HG02938 (cell line): ENCODE data around the gene FCN1.

Experiments
- ATAC-seq: cut with Tn5 transposase; IDR thresholded peaks from one replicate; pipeline ENCODE4 v1.9.1; 2021; ENCODE audit warnings: mild to moderate bottlenecking, moderate library complexity; ENCODE audit not compliant: unreplicated experiment

Gene FCN1

DNA sequence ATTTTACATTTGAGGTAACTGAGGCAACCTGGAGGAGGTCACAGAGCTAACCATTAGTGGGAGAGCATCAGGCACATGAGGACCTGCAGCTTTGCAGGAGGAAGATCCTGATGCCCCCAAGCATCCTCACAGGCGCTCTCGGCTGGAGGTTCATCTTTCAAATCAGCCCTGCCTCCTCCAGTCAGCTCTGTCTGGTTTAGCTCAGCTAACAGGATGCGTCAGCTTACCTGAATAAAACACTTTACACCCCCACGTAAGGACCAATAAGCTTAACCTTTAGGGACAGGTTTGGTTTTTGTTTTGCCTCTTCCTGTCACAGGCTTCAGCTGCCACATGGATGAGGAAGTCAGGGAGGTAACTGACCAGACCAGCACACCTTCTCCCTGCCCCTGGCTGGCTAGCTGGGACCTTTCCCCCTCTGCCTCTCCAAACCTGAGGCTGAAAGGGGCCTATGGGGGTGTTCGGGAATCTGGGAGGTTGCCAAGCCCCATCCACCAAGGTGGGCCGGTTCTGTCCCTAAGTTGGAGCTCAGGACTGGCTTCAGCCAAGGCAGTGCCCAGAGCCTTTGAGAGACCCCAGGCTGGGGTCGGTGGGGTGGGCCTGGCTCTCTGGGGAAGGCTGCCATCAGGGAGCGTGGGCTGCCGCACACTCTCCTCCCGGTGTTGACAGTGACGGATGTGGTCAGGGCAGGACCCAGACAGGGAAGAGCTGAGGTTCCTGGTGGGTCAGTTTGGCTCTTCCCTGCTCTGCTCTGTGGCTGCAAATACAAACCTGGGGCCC lies 20.0 kb upstream of the FCN1 start:
- ATAC-seq = no peak

DNA sequence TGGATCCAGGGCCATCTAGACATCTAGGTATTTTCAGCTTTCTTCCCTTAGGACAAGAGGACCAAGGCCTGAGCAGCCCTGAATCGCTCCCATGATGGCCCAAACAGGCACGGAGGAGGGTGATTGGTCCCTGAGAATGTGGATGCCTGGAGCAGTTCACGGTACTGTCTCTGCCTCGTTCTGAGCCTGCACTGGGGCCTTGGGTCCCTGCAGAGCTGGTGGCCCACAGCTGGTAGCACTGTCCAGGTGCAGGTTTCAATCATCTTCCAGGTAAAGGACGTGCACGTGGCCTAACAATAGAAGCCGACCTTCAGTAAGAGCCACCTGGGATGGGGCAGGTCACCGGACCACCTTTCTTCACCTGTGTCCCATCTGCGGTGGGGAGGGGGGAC lies 19.4 kb upstream of the FCN1 start:
- peak; percentile 31 for ATAC-seq

DNA sequence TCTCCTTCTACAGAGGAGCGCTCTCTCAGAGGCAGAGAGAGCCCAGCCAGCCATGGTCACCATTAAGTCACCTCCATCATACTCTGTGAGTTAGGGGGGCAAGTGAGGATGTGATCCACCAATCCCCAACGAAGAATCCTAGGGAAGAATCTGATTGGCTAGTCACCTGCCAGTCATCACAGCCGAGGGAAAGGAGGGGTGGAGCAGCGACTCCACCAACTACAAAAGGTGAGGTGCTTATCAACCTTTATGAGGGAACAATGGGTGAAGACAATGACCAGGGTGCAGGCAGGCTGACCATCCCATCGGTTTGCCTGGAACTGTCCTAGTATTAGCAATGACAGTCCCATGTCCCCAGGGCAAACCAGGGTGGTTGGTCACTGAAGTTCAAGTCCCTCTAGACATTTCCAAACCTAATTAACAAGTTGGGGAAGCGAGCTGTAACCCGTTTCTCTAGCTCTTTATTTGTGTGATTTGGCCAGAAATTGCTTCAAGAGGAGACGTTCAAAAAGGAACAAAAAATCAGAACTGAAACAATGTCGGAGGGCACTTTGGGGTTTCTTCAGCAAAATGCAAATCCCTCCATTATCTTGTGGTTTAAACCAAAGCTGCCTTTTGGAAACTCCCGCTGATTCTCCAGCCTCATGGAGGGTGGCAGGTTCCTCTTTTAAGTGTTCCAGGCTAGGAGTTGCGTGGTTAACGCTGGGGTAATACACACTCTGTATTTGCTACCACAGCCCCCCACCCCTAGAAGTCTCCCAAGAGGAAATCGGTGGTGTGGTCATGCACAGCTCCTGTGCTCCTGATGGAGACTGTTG lies 18.8 kb upstream of the FCN1 start:
- peak; percentile 50 for ATAC-seq

DNA sequence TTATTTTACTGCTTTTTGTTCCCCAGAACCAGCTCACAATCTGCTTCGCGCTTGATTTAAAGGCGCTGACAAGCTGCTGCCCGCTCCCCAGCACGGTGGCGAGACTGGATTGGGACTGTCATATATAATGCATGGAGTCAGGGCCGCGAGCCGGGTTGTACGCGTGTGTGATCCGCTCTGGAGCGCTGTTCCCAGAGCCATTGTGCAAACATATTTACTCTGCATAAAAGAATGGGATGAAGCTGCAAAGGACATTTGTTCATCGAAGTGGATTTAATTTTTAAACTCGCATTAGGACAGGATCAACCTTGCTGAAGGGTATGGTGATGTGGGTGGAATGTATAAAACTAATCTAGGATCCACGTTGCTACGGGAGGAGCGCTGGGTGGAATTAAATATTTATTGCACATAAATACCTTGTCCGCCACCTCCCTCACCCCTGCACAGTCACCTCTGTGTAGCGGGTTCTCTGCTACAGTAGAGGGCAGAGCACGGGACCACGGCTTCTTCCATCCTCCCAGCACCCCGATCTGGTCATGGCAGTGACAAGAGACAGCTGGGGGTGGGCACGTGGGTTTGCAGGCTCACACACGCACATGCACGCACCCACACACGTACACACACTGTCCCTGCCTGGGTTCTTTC lies 18.1 kb upstream of the FCN1 start:
- ATAC-seq = no peak

- ATAC-seq = no peak
These were observed 17.4 kb upstream of the FCN1 start for GRCh38 chr9:134935056-134935640.

GRCh38 chr9:134933076-134933659 lies 15.5 kb upstream of the FCN1 start:
- ATAC-seq = no peak

- no peak for ATAC-seq
These were observed 14.9 kb upstream of the FCN1 start for GRCh38 chr9:134932606-134933005.

DNA sequence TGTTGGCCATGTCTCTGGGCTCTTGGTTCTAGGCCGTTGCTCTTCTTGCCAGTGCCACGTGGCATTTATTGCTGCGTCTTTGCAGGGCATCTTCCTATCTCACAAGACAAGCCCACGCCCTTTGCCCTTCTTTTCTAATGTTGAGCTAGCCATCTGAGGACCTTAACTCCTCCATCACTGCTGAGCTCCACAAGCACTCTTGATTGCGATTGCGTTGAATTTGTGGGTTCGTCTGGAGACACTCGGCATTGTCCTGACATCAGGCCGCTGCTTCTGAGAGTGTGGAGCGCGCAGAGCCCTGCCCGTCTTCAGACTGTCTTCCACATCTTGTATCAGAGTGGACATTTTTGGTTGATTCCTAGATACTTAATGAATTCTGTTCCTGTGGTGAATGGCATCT lies 14.5 kb upstream of the FCN1 start:
- ATAC-seq = no peak

- ATAC-seq = peak; percentile 55
These were observed 12.7 kb upstream of the FCN1 start for GRCh38 chr9:134930398-134930797.

DNA sequence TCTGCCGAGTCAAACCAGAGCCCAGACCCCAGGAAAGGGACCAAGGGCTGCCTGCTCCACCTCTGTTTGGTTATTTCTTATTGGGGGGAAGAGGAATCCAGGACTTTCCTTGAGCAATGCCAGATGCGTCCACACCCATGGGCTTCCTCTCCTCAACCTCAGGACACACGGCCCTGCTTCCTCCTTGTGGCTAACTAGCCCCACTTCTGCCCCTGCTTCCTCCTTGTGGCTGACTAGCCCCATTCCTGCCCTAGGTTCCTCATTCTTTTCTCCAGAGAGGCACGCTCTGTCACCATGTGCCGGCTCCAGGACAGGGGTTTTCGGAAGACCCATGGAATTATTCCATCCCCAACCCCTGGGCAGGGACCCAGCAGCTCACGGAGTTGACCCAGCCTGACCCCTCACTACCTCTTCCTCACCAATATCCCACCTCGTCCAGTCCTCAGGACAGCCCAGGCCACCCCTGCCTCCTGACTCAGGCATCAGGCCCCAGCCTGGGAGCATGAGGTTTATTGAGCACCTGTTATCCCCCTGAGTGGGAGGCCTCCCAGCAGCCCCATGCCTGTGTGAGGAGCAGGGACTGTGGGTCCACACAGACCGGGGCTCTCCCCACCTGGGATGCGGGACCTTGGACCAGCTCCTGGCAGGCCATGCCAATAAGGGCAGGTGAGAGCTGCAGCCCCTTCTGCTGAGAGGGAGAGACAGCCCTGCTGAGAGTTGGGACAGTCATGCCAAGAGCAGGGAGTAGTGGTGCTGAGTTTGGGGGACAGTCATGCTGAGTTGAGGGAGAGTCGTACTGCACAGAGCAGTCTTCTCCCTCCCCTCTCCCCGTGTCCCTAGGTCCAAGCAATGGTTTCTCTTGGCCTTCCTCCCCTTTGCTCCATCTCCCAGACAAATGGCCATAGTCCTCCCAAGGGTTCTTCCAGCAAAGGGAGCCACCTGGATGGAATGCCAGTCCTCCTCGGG lies 11.8 kb upstream of the FCN1 start:
- ATAC-seq = no peak

GRCh38 chr9:134928436-134929192 lies 10.9 kb upstream of the FCN1 start:
- no peak for ATAC-seq

DNA sequence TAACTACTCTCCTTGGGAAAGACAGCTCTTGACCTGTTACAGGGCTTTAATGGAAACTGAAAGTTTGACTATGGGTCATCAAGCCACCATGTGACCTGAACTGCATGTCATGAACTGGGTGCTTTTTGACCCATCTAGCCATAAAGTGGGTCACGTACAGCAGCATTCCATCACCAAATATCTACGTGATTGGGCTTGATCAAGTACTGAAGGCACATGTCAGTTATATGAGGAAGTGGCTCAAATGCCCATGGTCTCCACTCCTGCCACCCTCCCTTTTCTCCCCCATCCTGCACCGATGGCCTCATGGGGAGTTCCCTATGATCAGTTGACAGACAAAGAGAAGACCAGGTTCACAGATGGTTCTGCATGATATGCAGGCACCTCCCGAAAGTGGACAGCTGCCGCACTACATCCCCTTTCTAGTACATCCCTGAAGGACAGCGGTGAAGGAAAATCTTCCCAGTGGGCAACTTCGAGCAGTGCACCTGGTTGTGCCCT lies 7.3 kb upstream of the FCN1 start:
- ATAC-seq = no peak

DNA sequence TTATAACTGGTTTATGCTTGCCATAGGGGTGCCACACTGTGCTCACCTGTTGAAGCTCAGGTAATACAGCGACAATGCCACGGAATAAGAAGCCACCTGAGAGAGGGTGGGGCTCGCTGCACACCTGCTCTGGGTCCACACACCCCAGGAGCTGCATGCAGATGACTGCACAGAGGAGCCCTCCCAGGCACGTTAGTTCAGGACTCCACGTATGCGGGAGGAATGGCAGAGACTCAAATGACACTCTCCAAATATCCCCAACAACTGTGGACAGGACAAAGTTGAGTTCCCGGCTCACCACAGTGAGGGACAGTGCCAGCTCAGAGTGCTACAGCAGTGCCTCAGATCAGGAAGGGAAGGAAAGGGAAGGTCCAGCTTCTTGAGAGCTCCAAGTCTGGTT lies 5.8 kb upstream of the FCN1 start:
- ATAC-seq = no peak

- no peak for ATAC-seq
These were observed 5.2 kb upstream of the FCN1 start for GRCh38 chr9:134922932-134923240.

- no peak for ATAC-seq
These were observed 4.6 kb upstream of the FCN1 start for GRCh38 chr9:134922066-134922931.

DNA sequence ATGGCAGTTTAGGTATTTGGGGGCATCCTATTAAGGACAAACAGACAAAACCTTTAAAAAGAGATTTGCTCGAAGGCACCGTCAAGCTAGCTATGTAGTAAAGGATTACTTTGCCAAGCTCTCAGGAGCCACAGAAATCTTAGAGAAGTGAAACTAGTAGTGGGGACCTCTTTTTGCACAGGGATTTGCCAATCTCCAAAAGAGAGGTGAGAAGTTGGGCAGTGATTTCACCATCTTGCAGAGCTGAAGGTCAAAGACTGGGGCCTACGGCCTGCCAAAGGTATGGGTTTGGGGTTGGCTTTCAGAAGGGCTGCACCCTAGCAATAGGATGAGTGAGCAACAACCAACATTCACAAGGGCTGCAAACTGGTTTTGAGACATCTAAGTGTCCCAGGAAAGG lies 1.6 kb upstream of the FCN1 start:
- no peak for ATAC-seq

DNA sequence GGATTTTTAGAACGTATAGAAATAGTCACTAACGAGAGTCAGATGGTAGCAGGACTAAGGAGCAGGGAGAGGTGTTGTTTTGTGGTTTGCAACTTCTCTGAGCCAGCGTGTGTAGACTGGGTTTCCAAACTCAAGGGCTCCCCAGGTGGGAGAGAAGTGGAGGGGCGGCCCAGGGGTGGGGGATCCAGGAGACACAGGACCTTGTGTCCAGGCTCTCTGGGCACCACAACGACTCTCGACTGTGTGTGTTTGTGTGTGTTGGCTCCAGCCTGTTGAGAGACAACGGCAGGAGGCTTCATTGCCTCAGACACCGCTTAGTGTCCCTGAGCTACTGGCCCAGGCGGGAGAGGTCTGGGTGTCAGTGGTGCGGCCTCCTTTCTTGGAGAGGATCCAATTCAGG lies 934 bp upstream of the FCN1 start:
- no peak for ATAC-seq

GRCh38 chr9:134916161-134916665 lies 1.5 kb downstream of the FCN1 start:
- ATAC-seq = no peak
